Fibroblast of the aortic adventitia (primary cell): Measurements from ENCODE around the gene SLC6A18. TPM values are rescaled to one million over a fixed set of nuclear protein-coding genes. Genes with fewer than 3 reads are reported as not detected.

Experiments
- DNase-seq: peaks from one replicate; pipeline ENCODE4 v3.0.0-alpha.2; 2010; ENCODE audit warnings: low read depth
- H3K4me3 ChIP-seq: 2 replicates; pipeline ENCODE4 v1.5.1; 2011; ENCODE audit warnings: low read depth, mild to moderate bottlenecking, control low read depth, low read length, moderate library complexity
- CTCF ChIP-seq: IDR thresholded peaks from 2 replicates; pipeline ENCODE4 v1.5.1; 2011; ENCODE audit warnings: mild to moderate bottlenecking, low read length, control low read depth, inconsistent platforms; ENCODE audit not compliant: insufficient read depth
- total RNA-seq: library from RNA; depleted of rRNA; stranded (reverse); fragments of >200 nt; gene quantifications from 2 replicates; pipeline ENCODE4 v1.2.3, GENCODE V29; 2012; ENCODE audit warnings: low replicate concordance

SLC6A18 gene
- total RNA-seq, 1 donor, result not detected

GRCh38 chr5:1214936-1215220 is 10.3 kb upstream of the SLC6A18 start:
- no peak overlapping the region for H3K4me3 ChIP-seq
- DNase-seq, result no peak
- no peak for TF ChIP-seq CTCF

GRCh38 chr5:1215320-1216096 is 9.7 kb upstream of the SLC6A18 start:
- no peak overlapping the region for H3K4me3 ChIP-seq
- no peak for TF ChIP-seq CTCF
- no peak for DNase-seq

- no peak for DNase-seq
- TF ChIP-seq CTCF, result no peak
- no peak overlapping the region for H3K4me3 ChIP-seq
Measured at GRCh38 chr5:1216211-1216917, 8.8 kb upstream of the SLC6A18 start.

GRCh38 chr5:1216918-1217295 is 8.3 kb upstream of the SLC6A18 start:
- H3K4me3 ChIP-seq, result no peak overlapping the region
- no peak for TF ChIP-seq CTCF
- DNase-seq, result no peak

- DNase-seq, result no peak
- no peak for TF ChIP-seq CTCF
- H3K4me3 ChIP-seq, result no peak overlapping the region
Measured at GRCh38 chr5:1217596-1218206, 7.5 kb upstream of the SLC6A18 start.

- TF ChIP-seq CTCF, result no peak
- no peak for DNase-seq
- no peak overlapping the region for H3K4me3 ChIP-seq
Measured at GRCh38 chr5:1218351-1219080, 6.7 kb upstream of the SLC6A18 start.
